Small intestine (tissue), 7 donors: ENCODE results near the gene TEDC1. TPM values are rescaled to one million over a fixed set of nuclear protein-coding genes. Genes with fewer than 3 reads are reported as not detected.

Experiments used
- DNase-seq, 2 donors: peaks; one replicate each; pipeline versions ENCODE4 v3.0.0 to v3.0.0-alpha.2; 2013
- FAIRE-seq: peaks from 2 replicates; lab custom pipeline; 2012; peaks lifted over from hg19 to GRCh38; lab: Jason Lieb, UNC
- H3K27ac ChIP-seq, 3 donors: one replicate each; pipeline ENCODE4 v1.5.1; 2013; ENCODE audit warnings: low read length in 2 of 3, mild to moderate bottlenecking in 2 of 3, control low read depth in 1 of 3, inconsistent platforms in 1 of 3, low read depth in 1 of 3, moderate library complexity in 1 of 3
- H3K27me3 ChIP-seq, 3 donors: one replicate each; pipeline ENCODE4 v1.6.1; 2013; ENCODE audit warnings: low read length in 3 of 3, inconsistent platforms in 1 of 3; ENCODE audit not compliant: control insufficient read depth in 3 of 3, insufficient read depth in 3 of 3
- H3K36me3 ChIP-seq, 3 donors: one replicate each; pipeline ENCODE4 v1.6.1; 2013; ENCODE audit warnings: low read length in 3 of 3, inconsistent platforms in 1 of 3, low read depth in 1 of 3, mild to moderate bottlenecking in 1 of 3, moderate library complexity in 1 of 3; ENCODE audit not compliant: control insufficient read depth in 3 of 3, insufficient read depth in 2 of 3
- H3K4me1 ChIP-seq, 3 donors: one replicate each; pipeline ENCODE4 v1.6.1; 2013; ENCODE audit warnings: low read length in 2 of 3, inconsistent platforms in 1 of 3, low read depth in 1 of 3, mild to moderate bottlenecking in 1 of 3, moderate library complexity in 1 of 3; ENCODE audit not compliant: control insufficient read depth in 3 of 3, insufficient read depth in 2 of 3
- H3K4me3 ChIP-seq, 3 donors: one replicate each; pipeline ENCODE4 v1.5.1; 2013; ENCODE audit warnings: low read length in 3 of 3, control low read depth in 1 of 3, inconsistent platforms in 1 of 3, low read depth in 1 of 3, mild to moderate bottlenecking in 1 of 3, moderate library complexity in 1 of 3
- H3K9me3 ChIP-seq, 2 donors: one replicate each; pipeline ENCODE4 v1.6.1; 2013; ENCODE audit warnings: low read depth in 1 of 2, low read length in 1 of 2; ENCODE audit not compliant: control insufficient read depth in 2 of 2, insufficient read depth in 1 of 2
- WGBS, 3 donors: extraction: QIAGEN DNeasy Blood & Tissue Kit; methylation state at CpG; one replicate each; pipeline ENCODE4 v1.1.7; 2013; 5-methylcytosine and 5-hydroxymethylcytosine counted together
- polyA plus RNA-seq, 4 donors: library from polyadenylated mRNA; stranded (reverse) in 3 of 4; unstranded in 1 of 4; fragments of 200-250 nt in 3 of 4; fragments of 120-200 nt in 1 of 4; gene quantifications; one replicate each; pipeline versions ENCODE4 v1.2.1 to v1.2.3, GENCODE V29; 2013
- donor health status: healthy with polysubstance abuse.
- donor health status: control.
- donor health status: control.
- donor health status: Bipolar disorder and iron deficiency.
- donor health status: healthy.

TEDC1 gene
- polyA plus RNA-seq, 4 donors = 6.6 to 28.0 (median 23.8) TPM

GRCh38 chr14:105547741-105548169 lies 56.7 kb downstream of the TEDC1 start:
- Histone ChIP-seq H3K4me3 (no peak overlapping the region), H3K27me3 (no peaks in the 10 kb centered on the region), H3K9me3 (peaks cover 0 to 7% of the 10 kb centered on the region in 2 donors), H3K4me1 (no peaks in the 10 kb centered on the region), H3K36me3 (no peaks in the 10 kb centered on the region), H3K27ac (no peak overlapping the region)
- DNase-seq (no peak), FAIRE-seq (no peak)
- 95% methylated on average over 38 of the region's 38 CpGs for WGBS, 3 donors

Other genes starting within 250 kb of the TEDC1 start
- 10 to 100 TPM; 35.4 to 84.1 (median 49.8) TPM for gene BTBD6, start 242.7 kb upstream of the TEDC1 start, polyA plus RNA-seq
- gene BRF1, start 190.2 kb upstream of the TEDC1 start, polyA plus RNA-seq = 10 to 100 TPM; 18.4 to 28.0 (median 20.2) TPM
- gene PACS2, start 176.5 kb upstream of the TEDC1 start, polyA plus RNA-seq = 10 to 100 TPM; 35.4 to 45.8 (median 44.9) TPM
- under 1 TPM in 2 of 4 donors, not detected in 2; 0.22 to 0.68 TPM for gene TEX22, start 92.7 kb upstream of the TEDC1 start, polyA plus RNA-seq
- 10 to 100 TPM; 28.4 to 98.9 (median 51.9) TPM for gene MTA1, start 71.4 kb upstream of the TEDC1 start, polyA plus RNA-seq
- gene CRIP2, start 16.4 kb upstream of the TEDC1 start, polyA plus RNA-seq = 100 to 1,000 TPM in 1 of 4 donors, 10 to 100 TPM in 2, 1 to 10 TPM in 1; 8.9 to 137 (median 34.6) TPM
- 1,000 to 10,000 TPM in 1 of 4 donors, 100 to 1,000 TPM in 2, 10 to 100 TPM in 1; 71.9 to 3,839 (median 386) TPM for gene CRIP1, start 4.4 kb upstream of the TEDC1 start, polyA plus RNA-seq
- 1 to 10 TPM in 2 of 4 donors, not detected in 2; 1.5 to 2.0 TPM for gene TMEM121, start 35.3 kb downstream of the TEDC1 start, polyA plus RNA-seq